SK-N-DZ (cell line): ENCODE results near the gene YEATS2.
"Not testable (repeated sequence)": the region's sequence is repeated elsewhere in the genome, so short reads cannot be mapped to it uniquely, and the experiment has no call there.

Experiments
- DNase-seq: peaks from one replicate; pipeline ENCODE4 v3.0.0-alpha.2; 2015; ENCODE audit warnings: low spot score

Gene YEATS2

GRCh38 chr3:183711516-183711915 lies 13.9 kb downstream of the YEATS2 start:
- no peak for DNase-seq

- no peak for DNase-seq
These were observed 17.0 kb downstream of the YEATS2 start for GRCh38 chr3:183714622-183715021.

- no peak for DNase-seq
These were observed 20.4 kb downstream of the YEATS2 start for GRCh38 chr3:183718012-183718411.

GRCh38 chr3:183725387-183725786 lies 27.8 kb downstream of the YEATS2 start:
- DNase-seq: peak; percentile 12

- no peak for DNase-seq
These were observed 30.6 kb downstream of the YEATS2 start for GRCh38 chr3:183728204-183728603.

GRCh38 chr3:183730361-183730760 lies 32.8 kb downstream of the YEATS2 start:
- peak; percentile 92 for DNase-seq

GRCh38 chr3:183731611-183732010 lies 34.0 kb downstream of the YEATS2 start:
- DNase-seq: no peak

GRCh38 chr3:183733553-183733952 lies 36.0 kb downstream of the YEATS2 start:
- DNase-seq: no peak

- no peak for DNase-seq
These were observed 37.3 kb downstream of the YEATS2 start for GRCh38 chr3:183734750-183735494.

GRCh38 chr3:183737116-183737515 lies 39.5 kb downstream of the YEATS2 start:
- DNase-seq: no peak

- DNase-seq: not testable (repeated sequence)
These were observed 42.6 kb downstream of the YEATS2 start for GRCh38 chr3:183740154-183740553.

GRCh38 chr3:183743231-183743630 lies 45.6 kb downstream of the YEATS2 start:
- DNase-seq: no peak

GRCh38 chr3:183745300-183746098 lies 47.9 kb downstream of the YEATS2 start:
- DNase-seq: no peak

- DNase-seq: no peak
These were observed 56.5 kb downstream of the YEATS2 start for GRCh38 chr3:183754052-183754451.

GRCh38 chr3:183762304-183762703 lies 64.7 kb downstream of the YEATS2 start:
- no peak for DNase-seq

GRCh38 chr3:183764847-183765731 lies 67.5 kb downstream of the YEATS2 start:
- no peak for DNase-seq

GRCh38 chr3:183766107-183766506 lies 68.5 kb downstream of the YEATS2 start:
- no peak for DNase-seq

GRCh38 chr3:183766745-183767606 lies 69.4 kb downstream of the YEATS2 start:
- DNase-seq: peak; percentile 74

- no peak for DNase-seq
These were observed 70.5 kb downstream of the YEATS2 start for GRCh38 chr3:183768114-183768513.

- no peak for DNase-seq
These were observed 71.9 kb downstream of the YEATS2 start for GRCh38 chr3:183769453-183769852.

- no peak for DNase-seq
These were observed 77.0 kb downstream of the YEATS2 start for GRCh38 chr3:183774631-183775030.
